ENCODE measurements around the gene TM2D1.

The TM2D1 gene

GRCh38 chr1:61631436-61631835 is 93.5 kb downstream of the TM2D1 start:
- Histone ChIP-seq H3K4me3 (ENCODE audit: low read depth, low read length) (no peak overlapping the region), H3K4me2 (ENCODE audit: low read length) (no peak overlapping the region), H3K27ac (ENCODE audit: low read depth, low read length) (no peak overlapping the region), H4K8ac (ENCODE audit: low read depth, low read length) (no peak overlapping the region), H3K4me1 (ENCODE audit: control insufficient read depth in 1 of 2, insufficient read depth in 2 of 2, low read length in 2 of 2) (no peaks in the 10 kb centered on the region), H3K4ac (ENCODE audit: low read depth, low read length) (no peak overlapping the region), H2AFZ (ENCODE audit: insufficient read depth, low read length, poor library complexity) (no peak overlapping the region), H4K91ac (ENCODE audit: low read depth, low read length) (no peak overlapping the region), H3K79me2 (ENCODE audit: control insufficient read depth, insufficient read depth, low read length, poor library complexity) (no peaks in the 10 kb centered on the region), H3K18ac (ENCODE audit: low read length) (no peak overlapping the region), H4K12ac (ENCODE audit: low read depth, low read length) (no peak overlapping the region), H3K23ac (ENCODE audit: low read length) (no peak overlapping the region), H2BK120ac (ENCODE audit: insufficient read depth, low read length, poor library complexity) (no peak overlapping the region), H3K9me3 (ENCODE audit: insufficient read depth, low read depth, low read length) (no peaks in the 10 kb centered on the region), H2BK12ac (ENCODE audit: low read length) (no peak overlapping the region), H3K79me1 (ENCODE audit: low read length) (no peaks in the 10 kb centered on the region), H2BK5ac (ENCODE audit: low read depth, low read length, poor library complexity) (no peak overlapping the region), H3K27me3 (ENCODE audit: insufficient read depth, low read length) (no peaks in the 10 kb centered on the region), H2AK5ac (ENCODE audit: low read length) (no peak overlapping the region), H3K14ac (ENCODE audit: low read length) (no peak overlapping the region), H3K9ac (ENCODE audit: low read length) (no peak overlapping the region), H3K36me3 (ENCODE audit: control insufficient read depth in 1 of 2, insufficient read depth in 2 of 2, low read length in 2 of 2) (no peaks in the 10 kb centered on the region)
- no peak for DNase-seq
- WGBS (ENCODE audit: extremely low coverage, insufficient coverage, insufficient read length): no CpG with 5 or more reads among the region's 1 CpG

All from trophoblast cell (in vitro differentiated cells and primary cell).